GM12878 (cell line): ENCODE measurements around the gene PPM1D. TPM values are rescaled to one million over a fixed set of nuclear protein-coding genes. Genes with fewer than 3 reads are reported as not detected.

Experiments
- ATAC-seq: fragments of 200-7000 bp; cut with Tn5 transposase; 3 replicates; pipeline ENCODE4 v1.9.1; 2020; ENCODE audit warnings: mild to moderate bottlenecking, moderate library complexity
- BruUV-seq: library from RNA; stranded (reverse); fragments of 400-500 nt; replicated peaks from 2 replicates; lab custom pipeline; 2021; lab: Mats Ljungman, UMichigan
- CTCF ChIA-PET: fragments of 300-600 bp; sonication (Branson Sonifier 250); formaldehyde crosslinking; extraction: SDS; loops from one replicate; lab custom pipeline; 2021; ENCODE audit warnings: inconsistent platforms; lab: Yijun Ruan, JAX
- POLR2A ChIA-PET: fragments of 350-600 bp; formaldehyde crosslinking; extraction: SDS; loops from one replicate; lab custom pipeline; 2021; ENCODE audit warnings: inconsistent platforms; lab: Charles Lee
- RAD21 ChIA-PET: fragments of 300-600 bp; sonication (Branson Sonifier 250); formaldehyde crosslinking; loops from one replicate; lab custom pipeline; 2023; ENCODE audit warnings: antibody characterized with exemption; ENCODE audit not compliant: unreplicated experiment; lab: Charles Lee
- SMC1A ChIA-PET: fragments of 300-600 bp; sonication (Branson Sonifier 250); formaldehyde crosslinking; loops from one replicate; lab custom pipeline; 2023; ENCODE audit not compliant: unreplicated experiment, uncharacterized antibody; lab: Charles Lee
- DNase-seq: peaks from one replicate; pipeline ENCODE4 v3.0.0-alpha.2; 2011; ENCODE audit warnings: low read depth, low spot score
- FAIRE-seq: peaks from 3 replicates; lab custom pipeline; 2011; peaks lifted over from hg19 to GRCh38; lab: Jason Lieb, UNC
- H2AFZ ChIP-seq: 2 replicates; pipeline ENCODE4 v1.6.0; 2011; ENCODE audit warnings: low read depth, low read length, control low read depth; ENCODE audit not compliant: control insufficient read depth
- H3K27ac ChIP-seq: 2 replicates; pipeline ENCODE4 v1.5.1; 2011; ENCODE audit warnings: control low read depth; ENCODE audit not compliant: control insufficient read depth, insufficient read depth
- H3K27me3 ChIP-seq, 2 experiments: replicated peaks in 1 of 2; 2 replicates each; pipeline versions ENCODE4 v1.6.0 to v1.6.1; 2011; ENCODE audit warnings: low read length in 1 of 2; ENCODE audit not compliant: control insufficient read depth in 2 of 2, insufficient read depth in 2 of 2
- H3K36me3 ChIP-seq, 2 experiments: 2 replicates each; pipeline ENCODE4 v1.5.1; 2011; ENCODE audit warnings: low read length in 1 of 2; ENCODE audit not compliant: control insufficient read depth in 2 of 2, insufficient read depth in 2 of 2
- H3K4me1 ChIP-seq: 2 replicates; pipeline ENCODE4 v1.6.1; 2011; ENCODE audit warnings: mild to moderate bottlenecking, low read length, moderate library complexity, mixed read lengths; ENCODE audit not compliant: control insufficient read depth, insufficient read depth
- H3K4me2 ChIP-seq: 2 replicates; pipeline ENCODE4 v1.6.0; 2011; ENCODE audit warnings: control low read depth; ENCODE audit not compliant: control insufficient read depth, insufficient read depth
- H3K4me3 ChIP-seq: fragments of 200-600 bp; sonication (generic); 2 replicates; pipeline ENCODE4 v1.5.1; 2016
- H3K79me2 ChIP-seq: 2 replicates; pipeline ENCODE4 v1.6.0; 2011; ENCODE audit warnings: low read length; ENCODE audit not compliant: control insufficient read depth, insufficient read depth
- H3K9ac ChIP-seq: 2 replicates; pipeline ENCODE4 v1.8.0; 2011; ENCODE audit warnings: low read length, control low read depth, mixed read lengths; ENCODE audit not compliant: control insufficient read depth, insufficient read depth
- H3K9me3 ChIP-seq: replicated peaks from 3 replicates; pipeline ENCODE4 v1.5.1; 2011; ENCODE audit warnings: mild to moderate bottlenecking, low read length; ENCODE audit not compliant: control insufficient read depth, insufficient read depth
- H4K20me1 ChIP-seq: 2 replicates; pipeline ENCODE4 v1.6.0; 2011; ENCODE audit not compliant: control insufficient read depth, insufficient read depth
- GATAD2B ChIP-seq: fragments of 450-650 bp; conservative IDR thresholded peaks from 2 replicates; pipeline ENCODE4 v1.6.1; 2017; ENCODE audit warnings: low read depth, mild to moderate bottlenecking, moderate library complexity
- KLF5 ChIP-seq: fragments of 450-650 bp; IDR thresholded peaks from 2 replicates; pipeline ENCODE4 v1.6.1; 2014; ENCODE audit warnings: mild to moderate bottlenecking; ENCODE audit not compliant: partially characterized antibody
- PAX5 ChIP-seq: IDR thresholded peaks from 2 replicates; pipeline ENCODE4 v1.6.1; 2011; ENCODE audit warnings: low read depth, low read length, borderline replicate concordance
- RAD51 ChIP-seq: fragments of 450-650 bp; IDR thresholded peaks from 2 replicates; pipeline ENCODE4 v1.6.1; 2016; ENCODE audit warnings: moderate library complexity, mild to moderate bottlenecking, inconsistent platforms
- SMC3 ChIP-seq: IDR thresholded peaks from 2 replicates; pipeline ENCODE4 v1.6.1; 2011; ENCODE audit warnings: low read length, improper control_type of control experiment, borderline replicate concordance
- WGBS: methylation state at CpG from one replicate; pipeline ENCODE4 v1.1.6; 2016; ENCODE audit warnings: low lambda C conversion rate; ENCODE audit not compliant: insufficient replicate concordance, insufficient coverage; ENCODE audit errors: missing lambda C conversion rate; 5-methylcytosine and 5-hydroxymethylcytosine counted together
- in situ Hi-C: fragments of 300-500 bp; cut with MboI; formaldehyde crosslinking; loops from 9 replicates; pipeline ENCODE4 v1.14.3; 2018; ENCODE audit warnings: mixed read lengths
- intact Hi-C: fragments of 100-400 bp; cut with micrococcal nuclease; formaldehyde crosslinking; loops from one replicate; pipeline ENCODE4 v1.14.2; 2022; ENCODE audit not compliant: unreplicated experiment
- polyA plus RNA-seq, 11 experiments: library from polyadenylated mRNA; depleted of rRNA in 4 of 11; unstranded in 6 of 11; stranded (reverse) in 5 of 11; fragments of >200 nt; fragmentation: Nextera tagmentation in 4 of 11; fragmentation: Illumina TruSeq in 1 of 11; extraction: Ambion mirVana in 4 of 11; extraction: Trizol in 1 of 11; gene quantifications; 1 replicate in 1 of 11; 2 replicates in 10 of 11; pipeline versions ENCODE4 v1.2.1 to v1.2.3, GENCODE V29; 2011 to 2016; ENCODE audit warnings: inconsistent platforms in 2 of 11, missing spikeins in 2 of 11, low read depth in 1 of 11
- total RNA-seq, 4 experiments: library from RNA; depleted of rRNA in 3 of 4; stranded (reverse); fragments of >200 nt in 3 of 4; fragmentation: Illumina TruSeq in 1 of 4; extraction: Trizol in 1 of 4; gene quantifications; 2 replicates each; pipeline versions ENCODE4 v1.2.1 to v1.2.3, GENCODE V29; 2013 to 2021
- TF ChIP-seq, protein P1 (sequence below): fragments of 450-650 bp; IDR thresholded peaks from 2 replicates; pipeline ENCODE4 v1.6.1; 2018; ENCODE audit warnings: borderline replicate concordance, mild to moderate bottlenecking; ENCODE audit not compliant: partially characterized antibody
- TF ChIP-seq, protein P2 (sequence below): fragments of 450-650 bp; IDR thresholded peaks from 2 replicates; pipeline ENCODE4 v1.6.1; 2017; ENCODE audit warnings: mild to moderate bottlenecking

PPM1D gene
- total and polyA plus RNA-seq, 10 of the 15 experiments (the other 5 are each of a cell fraction or from before 2014, with no cell fraction given): 1.9 to 20.8 (median 10.7) TPM

DNA sequence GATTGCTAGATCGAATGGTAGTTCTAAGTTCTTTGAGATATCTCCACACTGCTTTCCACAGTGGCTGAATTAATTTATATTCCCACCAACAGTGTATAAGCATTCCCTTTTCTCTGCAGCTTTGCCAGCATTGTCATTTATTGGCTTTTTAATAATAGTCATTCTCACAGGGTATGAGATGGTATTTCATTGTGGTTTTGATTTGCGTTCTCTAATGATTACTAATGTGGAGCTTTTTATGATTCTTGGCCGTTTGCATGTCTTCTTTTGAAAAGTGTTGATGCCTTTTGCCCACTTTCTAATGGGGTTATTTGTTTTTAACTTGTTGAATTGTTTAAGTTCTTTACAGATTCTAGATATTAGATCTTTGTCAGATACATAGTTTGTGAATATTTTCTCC is 41.1 kb downstream of the PPM1D start:
- Histone ChIP-seq H3K4me2 (no peak overlapping the region), H3K27me3 (no peaks in the 10 kb centered on the region), H3K4me3 (no peak overlapping the region), H3K79me2 (peaks cover 9% of the 10 kb centered on the region), H3K9me3 (no peaks in the 10 kb centered on the region), H3K36me3 (peaks cover 0 to 8% of the 10 kb centered on the region in 2 experiments; a peak in 2 of 4 replicates), H3K27ac (no peak overlapping the region), H4K20me1 (no peaks in the 10 kb centered on the region), H2AFZ (no peak overlapping the region), H3K4me1 (no peaks in the 10 kb centered on the region), H3K9ac (no peak overlapping the region)
- TF ChIP-seq KLF5 (no peak), PAX5 (no peak), RAD51 (no peak), GATAD2B (no peak), SMC3 (no peak)
- TF ChIP-seq, protein P1, sequence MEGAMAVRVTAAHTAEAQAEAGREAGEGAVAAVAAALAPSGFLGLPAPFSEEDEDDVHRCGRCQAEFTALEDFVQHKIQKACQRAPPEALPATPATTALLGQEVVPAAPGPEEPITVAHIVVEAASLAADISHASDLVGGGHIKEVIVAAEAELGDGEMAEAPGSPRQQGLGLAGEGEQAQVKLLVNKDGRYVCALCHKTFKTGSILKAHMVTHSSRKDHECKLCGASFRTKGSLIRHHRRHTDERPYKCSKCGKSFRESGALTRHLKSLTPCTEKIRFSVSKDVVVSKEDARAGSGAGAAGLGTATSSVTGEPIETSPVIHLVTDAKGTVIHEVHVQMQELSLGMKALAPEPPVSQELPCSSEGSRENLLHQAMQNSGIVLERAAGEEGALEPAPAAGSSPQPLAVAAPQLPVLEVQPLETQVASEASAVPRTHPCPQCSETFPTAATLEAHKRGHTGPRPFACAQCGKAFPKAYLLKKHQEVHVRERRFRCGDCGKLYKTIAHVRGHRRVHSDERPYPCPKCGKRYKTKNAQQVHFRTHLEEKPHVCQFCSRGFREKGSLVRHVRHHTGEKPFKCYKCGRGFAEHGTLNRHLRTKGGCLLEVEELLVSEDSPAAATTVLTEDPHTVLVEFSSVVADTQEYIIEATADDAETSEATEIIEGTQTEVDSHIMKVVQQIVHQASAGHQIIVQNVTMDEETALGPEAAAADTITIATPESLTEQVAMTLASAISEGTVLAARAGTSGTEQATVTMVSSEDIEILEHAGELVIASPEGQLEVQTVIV: no peak
- TF ChIP-seq, protein P2, sequence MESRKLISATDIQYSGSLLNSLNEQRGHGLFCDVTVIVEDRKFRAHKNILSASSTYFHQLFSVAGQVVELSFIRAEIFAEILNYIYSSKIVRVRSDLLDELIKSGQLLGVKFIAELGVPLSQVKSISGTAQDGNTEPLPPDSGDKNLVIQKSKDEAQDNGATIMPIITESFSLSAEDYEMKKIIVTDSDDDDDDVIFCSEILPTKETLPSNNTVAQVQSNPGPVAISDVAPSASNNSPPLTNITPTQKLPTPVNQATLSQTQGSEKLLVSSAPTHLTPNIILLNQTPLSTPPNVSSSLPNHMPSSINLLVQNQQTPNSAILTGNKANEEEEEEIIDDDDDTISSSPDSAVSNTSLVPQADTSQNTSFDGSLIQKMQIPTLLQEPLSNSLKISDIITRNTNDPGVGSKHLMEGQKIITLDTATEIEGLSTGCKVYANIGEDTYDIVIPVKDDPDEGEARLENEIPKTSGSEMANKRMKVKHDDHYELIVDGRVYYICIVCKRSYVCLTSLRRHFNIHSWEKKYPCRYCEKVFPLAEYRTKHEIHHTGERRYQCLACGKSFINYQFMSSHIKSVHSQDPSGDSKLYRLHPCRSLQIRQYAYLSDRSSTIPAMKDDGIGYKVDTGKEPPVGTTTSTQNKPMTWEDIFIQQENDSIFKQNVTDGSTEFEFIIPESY: no peak
- no peak for FAIRE-seq
- BruUV-seq: no TSS peak
- DNase-seq: no peak
- ChIA-PET RAD21 (interaction anchor here (1.0 to 1.3 kb wide), 2 partner anchors 41 to 196 kb away, joined by 4 read pairs; partner anchors contain the start of gene PPM1D), POLR2A (interaction anchor here (0.8 kb wide), 1 partner anchor 47 kb away, joined by 6 read pairs; no protein-coding TSS in a partner anchor), CTCF (interaction anchor here (0.7 to 6.6 kb wide), 8 partner anchors 8 to 216 kb away, joined by 3 to 89 read pairs (median 3); no protein-coding TSS in a partner anchor), SMC1A (interaction anchor here (0.6 to 1.5 kb wide), 5 partner anchors 38 to 490 kb away, joined by 3 to 6 read pairs (median 3); no protein-coding TSS in a partner anchor)
- WGBS: 100% methylated on average over 3 of the region's 3 CpGs
- intact Hi-C loops: no loop called here
- in situ Hi-C loops: loop anchor here (25.0 kb wide), 1 partner anchor 504 kb away; the partner anchor contains the start of gene CA4
- no peak for ATAC-seq
